WI38 (cell line): ENCODE measurements around the gene SNAPC5.

Experiments used
- H3K4me3 ChIP-seq: 2 replicates; pipeline ENCODE4 v1.5.1; 2011; ENCODE audit warnings: low read depth, mild to moderate bottlenecking, control low read depth, low read length
- CTCF ChIP-seq: IDR thresholded peaks from 2 replicates; pipeline ENCODE4 v1.5.1; 2012; ENCODE audit warnings: low read depth, mild to moderate bottlenecking, control low read depth, low read length

SNAPC5 gene

GRCh38 chr15:66497502-66498455 lies at the start of gene SNAPC5:
SNAPC5 (minus strand) TSS chr15:66497762; CDS start chr15:66497731, 31 bp downstream.
- peak; percentile 91 for TF ChIP-seq CTCF
- peak within 1 kb of the TSS; percentile 87 for H3K4me3 ChIP-seq

- no peak for TF ChIP-seq CTCF
- H3K4me3 ChIP-seq: no peak overlapping the region
These were observed 47.7 kb upstream of the SNAPC5 start for GRCh38 chr15:66545255-66545654.

- no peak for TF ChIP-seq CTCF
- no peak overlapping the region for H3K4me3 ChIP-seq
These were observed 45.3 kb upstream of the SNAPC5 start for GRCh38 chr15:66542896-66543295.

- TF ChIP-seq CTCF: no peak
- H3K4me3 ChIP-seq: no peak overlapping the region
These were observed 37.5 kb upstream of the SNAPC5 start for GRCh38 chr15:66535056-66535455.

GRCh38 chr15:66524838-66525237 lies 27.3 kb upstream of the SNAPC5 start:
- TF ChIP-seq CTCF: no peak
- no peak overlapping the region for H3K4me3 ChIP-seq

- no peak overlapping the region for H3K4me3 ChIP-seq
- TF ChIP-seq CTCF: no peak
These were observed 26.4 kb upstream of the SNAPC5 start for GRCh38 chr15:66523926-66524325.

GRCh38 chr15:66515901-66516322 lies 18.4 kb upstream of the SNAPC5 start:
- no peak overlapping the region for H3K4me3 ChIP-seq
- no peak for TF ChIP-seq CTCF
